Panc1 (cell line): Measurements from ENCODE around the gene FOXK1.

Source experiments
- POLR2AphosphoS5 ChIP-seq: IDR thresholded peaks from 2 replicates; pipeline ENCODE4 v1.6.1; 2012; ENCODE audit warnings: mild to moderate bottlenecking, low read depth, low read length, moderate library complexity
- SIN3A ChIP-seq: IDR thresholded peaks from 2 replicates; pipeline ENCODE4 v1.6.1; 2012; ENCODE audit warnings: low read depth, mild to moderate bottlenecking, low read length, moderate library complexity, borderline replicate concordance; ENCODE audit not compliant: insufficient read depth
- TF ChIP-seq, protein P1 (sequence below): fragments of 450-650 bp; IDR thresholded peaks from 2 replicates; pipeline ENCODE4 v1.5.1; 2017; ENCODE audit warnings: mild to moderate bottlenecking

DNA sequence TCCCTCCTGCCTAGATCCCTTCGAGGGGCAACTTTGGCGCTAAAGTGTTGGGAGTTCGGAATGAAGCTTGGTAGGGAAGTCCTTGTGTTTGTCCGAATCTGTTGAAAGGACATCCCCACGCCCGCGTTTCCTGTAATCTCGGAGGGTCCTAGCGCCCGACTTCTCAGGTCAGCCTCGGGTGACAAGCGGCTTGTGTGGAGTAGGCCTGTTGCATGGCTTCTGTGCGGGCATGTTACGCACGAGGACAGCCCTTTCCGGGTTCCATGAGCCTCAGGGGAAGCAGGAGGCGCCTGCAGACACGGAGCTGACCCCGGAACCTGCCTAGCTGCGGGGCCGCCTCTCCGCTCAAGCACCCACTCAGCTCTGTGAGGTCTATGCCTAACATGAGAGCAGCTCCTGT, 64.9 kb downstream of the FOXK1 start:
- TF ChIP-seq, protein P1, sequence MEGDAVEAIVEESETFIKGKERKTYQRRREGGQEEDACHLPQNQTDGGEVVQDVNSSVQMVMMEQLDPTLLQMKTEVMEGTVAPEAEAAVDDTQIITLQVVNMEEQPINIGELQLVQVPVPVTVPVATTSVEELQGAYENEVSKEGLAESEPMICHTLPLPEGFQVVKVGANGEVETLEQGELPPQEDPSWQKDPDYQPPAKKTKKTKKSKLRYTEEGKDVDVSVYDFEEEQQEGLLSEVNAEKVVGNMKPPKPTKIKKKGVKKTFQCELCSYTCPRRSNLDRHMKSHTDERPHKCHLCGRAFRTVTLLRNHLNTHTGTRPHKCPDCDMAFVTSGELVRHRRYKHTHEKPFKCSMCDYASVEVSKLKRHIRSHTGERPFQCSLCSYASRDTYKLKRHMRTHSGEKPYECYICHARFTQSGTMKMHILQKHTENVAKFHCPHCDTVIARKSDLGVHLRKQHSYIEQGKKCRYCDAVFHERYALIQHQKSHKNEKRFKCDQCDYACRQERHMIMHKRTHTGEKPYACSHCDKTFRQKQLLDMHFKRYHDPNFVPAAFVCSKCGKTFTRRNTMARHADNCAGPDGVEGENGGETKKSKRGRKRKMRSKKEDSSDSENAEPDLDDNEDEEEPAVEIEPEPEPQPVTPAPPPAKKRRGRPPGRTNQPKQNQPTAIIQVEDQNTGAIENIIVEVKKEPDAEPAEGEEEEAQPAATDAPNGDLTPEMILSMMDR: no peak
- no peak for TF ChIP-seq POLR2AphosphoS5
- no peak for TF ChIP-seq SIN3A
